Liver (tissue), 9 donors: ENCODE data around the gene SERPINA6. TPM values are rescaled to one million over a fixed set of nuclear protein-coding genes. Genes with fewer than 3 reads are reported as not detected.
"Not testable (repeated sequence)": the region's sequence is repeated elsewhere in the genome, so short reads cannot be mapped to it uniquely, and the experiment has no call there.

Experiments
- DNase-seq: peaks from one replicate; pipeline ENCODE4 v3.0.0-alpha.2; 2017; ENCODE audit warnings: low spot score
- H3K27ac ChIP-seq, 2 donors: one replicate each; pipeline ENCODE4 v1.7.0; 2013; ENCODE audit warnings: inconsistent platforms in 2 of 2, low read length in 2 of 2, control low read depth in 1 of 2, low read depth in 1 of 2, mild to moderate bottlenecking in 1 of 2
- H3K27me3 ChIP-seq, 4 donors: one replicate each; pipeline versions ENCODE4 v1.6.1 to v1.7.0; 2013; ENCODE audit warnings: low read length in 3 of 4, inconsistent platforms in 1 of 4, mild to moderate bottlenecking in 1 of 4, moderate library complexity in 1 of 4; ENCODE audit not compliant: control insufficient read depth in 4 of 4, insufficient read depth in 4 of 4
- H3K36me3 ChIP-seq, 4 donors: one replicate each; pipeline versions ENCODE4 v1.6.1 to v1.7.0; 2013; ENCODE audit warnings: low read length in 3 of 4, mild to moderate bottlenecking in 3 of 4, low read depth in 1 of 4, moderate library complexity in 1 of 4; ENCODE audit not compliant: control insufficient read depth in 4 of 4, insufficient read depth in 3 of 4
- H3K4me1 ChIP-seq, 4 donors: one replicate each; pipeline versions ENCODE4 v1.6.1 to v1.7.0; 2013; ENCODE audit warnings: low read length in 3 of 4, mild to moderate bottlenecking in 3 of 4, moderate library complexity in 1 of 4; ENCODE audit not compliant: control insufficient read depth in 4 of 4, insufficient read depth in 4 of 4
- H3K4me3 ChIP-seq, 3 donors: one replicate each; pipeline versions ENCODE4 v1.6.1 to v1.7.0; 2013; ENCODE audit warnings: low read length in 3 of 3, control low read depth in 1 of 3, low read depth in 1 of 3, mild to moderate bottlenecking in 1 of 3
- H3K9ac ChIP-seq, 2 donors: one replicate each; pipeline ENCODE4 v1.7.0; 2013; ENCODE audit warnings: low read length in 2 of 2, mild to moderate bottlenecking in 2 of 2, moderate library complexity in 2 of 2, control low read depth in 1 of 2, low read depth in 1 of 2
- H3K9me3 ChIP-seq, 4 donors: one replicate each; pipeline versions ENCODE4 v1.6.1 to v1.7.0; 2013; ENCODE audit warnings: low read length in 3 of 4; ENCODE audit not compliant: control insufficient read depth in 4 of 4
- FOXA2 ChIP-seq: IDR thresholded peaks from 2 replicates; pipeline ENCODE4 v1.6.1; 2016; ENCODE audit warnings: antibody characterized with exemption
- HNF4A ChIP-seq, 2 donors: conservative IDR thresholded peaks; 2 replicates each; pipeline ENCODE4 v1.6.1; 2016; ENCODE audit warnings: antibody characterized with exemption in 2 of 2, mild to moderate bottlenecking in 2 of 2
- HNF4G ChIP-seq: IDR thresholded peaks from 2 replicates; pipeline ENCODE4 v1.6.1; 2016; ENCODE audit warnings: antibody characterized with exemption
- JUND ChIP-seq, 2 donors: IDR thresholded peaks; 2 replicates each; pipeline ENCODE4 v1.6.1; 2016; ENCODE audit warnings: antibody characterized with exemption in 2 of 2
- RAD21 ChIP-seq, 2 donors: IDR thresholded peaks; 2 replicates each; pipeline ENCODE4 v1.6.1; 2016; ENCODE audit warnings: antibody characterized with exemption in 2 of 2, mild to moderate bottlenecking in 2 of 2
- RXRA ChIP-seq, 2 donors: IDR thresholded peaks; 2 replicates each; pipeline ENCODE4 v1.6.1; 2017 to 2018; ENCODE audit warnings: antibody characterized with exemption in 2 of 2, mild to moderate bottlenecking in 1 of 2
- SP1 ChIP-seq: IDR thresholded peaks from 2 replicates; pipeline ENCODE4 v1.6.1; 2018; ENCODE audit warnings: antibody characterized with exemption, mild to moderate bottlenecking
- YY1 ChIP-seq: IDR thresholded peaks from 2 replicates; pipeline ENCODE4 v1.6.1; 2016; ENCODE audit warnings: antibody characterized with exemption, mild to moderate bottlenecking
- WGBS: extraction: QIAGEN DNeasy Blood & Tissue Kit; methylation state at CpG from one replicate; pipeline ENCODE4 v1.1.7; 2013; 5-methylcytosine and 5-hydroxymethylcytosine counted together
- polyA plus RNA-seq, 2 donors: library from polyadenylated mRNA; stranded (reverse) in 1 of 2; unstranded in 1 of 2; fragments of 200-250 nt in 1 of 2; fragments of >200 nt in 1 of 2; fragmentation: Nextera tagmentation in 1 of 2; extraction: Ambion mirVana in 1 of 2; gene quantifications; one replicate each; pipeline versions ENCODE4 v1.2.1 to v1.2.3, GENCODE V29; 2013 to 2015
- total RNA-seq, 2 donors: library from RNA; depleted of rRNA; stranded (reverse); fragments of >200 nt; gene quantifications; one replicate each; pipeline ENCODE4 v1.2.3, GENCODE V29; 2014
- TF ChIP-seq, protein P1 (sequence below): IDR thresholded peaks from 2 replicates; pipeline ENCODE4 v1.6.1; 2016; ENCODE audit warnings: antibody characterized with exemption
- TF ChIP-seq, protein P2 (sequence below): IDR thresholded peaks from 2 replicates; pipeline ENCODE4 v1.6.1; 2016; ENCODE audit warnings: antibody characterized with exemption
- TF ChIP-seq, protein P3 (sequence below): IDR thresholded peaks from 2 replicates; pipeline ENCODE4 v1.6.1; 2016; ENCODE audit warnings: antibody characterized with exemption
- TF ChIP-seq, protein P4 (sequence below): IDR thresholded peaks from 2 replicates; pipeline ENCODE4 v1.6.1; 2016; ENCODE audit warnings: antibody characterized with exemption, mild to moderate bottlenecking
- donor health status: healthy.
- donor health status: healthy.
- donor health status: healthy.
- donor health status: healthy.
- donor health status: healthy.

The SERPINA6 gene
- total and polyA plus RNA-seq, 4 donors = 188 to 357 (median 328) TPM

DNA sequence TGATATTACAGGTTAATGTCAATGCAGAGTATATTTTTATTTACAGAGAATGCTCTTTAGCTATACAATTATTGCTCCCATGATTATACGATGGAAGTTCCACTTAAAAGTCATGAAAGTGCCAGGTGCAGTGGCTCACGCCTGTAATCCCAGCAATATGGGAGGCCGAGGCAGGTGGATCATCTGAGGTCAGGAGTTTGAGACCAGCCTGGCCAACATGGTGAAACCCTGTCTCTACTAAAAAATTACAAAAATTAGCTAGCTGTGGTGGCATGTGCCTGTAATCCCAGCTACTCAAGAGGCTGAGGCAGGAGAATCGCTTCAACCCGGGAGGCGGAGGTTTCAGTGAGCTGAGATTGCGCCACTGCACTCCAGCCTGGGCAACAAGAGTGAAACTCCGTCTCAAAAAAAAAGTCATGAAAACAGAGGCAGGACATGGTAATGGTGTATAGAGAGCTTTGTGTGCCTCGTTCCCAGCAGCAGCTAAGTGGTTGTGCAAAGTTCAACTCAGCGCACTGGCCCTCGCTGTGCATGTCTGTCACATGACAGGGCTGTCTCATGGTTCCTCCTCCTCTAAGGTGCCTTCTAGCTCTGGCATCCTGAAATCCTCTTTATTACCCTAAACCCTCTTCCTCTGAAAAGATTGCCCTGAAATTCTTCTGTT, 46.1 kb downstream of the SERPINA6 start:
- not testable (repeated sequence) for H3K4me1 ChIP-seq, H3K36me3 ChIP-seq, H3K4me3 ChIP-seq, H3K27me3 ChIP-seq, H3K9me3 ChIP-seq, H3K9ac ChIP-seq
- 40% methylated on average over 11 of the region's 11 CpGs for WGBS
- peak overlapping the region; percentile 65 to 74 for H3K27ac ChIP-seq
- peak; percentile 59 for DNase-seq
- TF ChIP-seq JUND (IDR thresholded peaks at IDR 0.05) (peak in 1 of 2 donors; percentile 19), RAD21 (IDR thresholded peaks at IDR 0.05) (peak in 1 of 2 donors; percentile 46), YY1 (peak; percentile 74), SP1 (peak; percentile 86), HNF4G (peak; percentile 66), RXRA (IDR thresholded peaks at IDR 0.05) (peak; percentile 76 to 85), FOXA2 (peak; percentile 40), HNF4A (conservative IDR thresholded peaks at IDR 0.05) (peak; percentile 82 to 92)
- TF ChIP-seq, protein P1, sequence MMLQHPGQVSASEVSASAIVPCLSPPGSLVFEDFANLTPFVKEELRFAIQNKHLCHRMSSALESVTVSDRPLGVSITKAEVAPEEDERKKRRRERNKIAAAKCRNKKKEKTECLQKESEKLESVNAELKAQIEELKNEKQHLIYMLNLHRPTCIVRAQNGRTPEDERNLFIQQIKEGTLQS = peak; percentile 35
- TF ChIP-seq, protein P2, sequence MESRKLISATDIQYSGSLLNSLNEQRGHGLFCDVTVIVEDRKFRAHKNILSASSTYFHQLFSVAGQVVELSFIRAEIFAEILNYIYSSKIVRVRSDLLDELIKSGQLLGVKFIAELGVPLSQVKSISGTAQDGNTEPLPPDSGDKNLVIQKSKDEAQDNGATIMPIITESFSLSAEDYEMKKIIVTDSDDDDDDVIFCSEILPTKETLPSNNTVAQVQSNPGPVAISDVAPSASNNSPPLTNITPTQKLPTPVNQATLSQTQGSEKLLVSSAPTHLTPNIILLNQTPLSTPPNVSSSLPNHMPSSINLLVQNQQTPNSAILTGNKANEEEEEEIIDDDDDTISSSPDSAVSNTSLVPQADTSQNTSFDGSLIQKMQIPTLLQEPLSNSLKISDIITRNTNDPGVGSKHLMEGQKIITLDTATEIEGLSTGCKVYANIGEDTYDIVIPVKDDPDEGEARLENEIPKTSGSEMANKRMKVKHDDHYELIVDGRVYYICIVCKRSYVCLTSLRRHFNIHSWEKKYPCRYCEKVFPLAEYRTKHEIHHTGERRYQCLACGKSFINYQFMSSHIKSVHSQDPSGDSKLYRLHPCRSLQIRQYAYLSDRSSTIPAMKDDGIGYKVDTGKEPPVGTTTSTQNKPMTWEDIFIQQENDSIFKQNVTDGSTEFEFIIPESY = peak; percentile 58
- TF ChIP-seq, protein P3, sequence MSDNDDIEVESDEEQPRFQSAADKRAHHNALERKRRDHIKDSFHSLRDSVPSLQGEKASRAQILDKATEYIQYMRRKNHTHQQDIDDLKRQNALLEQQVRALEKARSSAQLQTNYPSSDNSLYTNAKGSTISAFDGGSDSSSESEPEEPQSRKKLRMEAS = peak; percentile 77
- TF ChIP-seq, protein P4, sequence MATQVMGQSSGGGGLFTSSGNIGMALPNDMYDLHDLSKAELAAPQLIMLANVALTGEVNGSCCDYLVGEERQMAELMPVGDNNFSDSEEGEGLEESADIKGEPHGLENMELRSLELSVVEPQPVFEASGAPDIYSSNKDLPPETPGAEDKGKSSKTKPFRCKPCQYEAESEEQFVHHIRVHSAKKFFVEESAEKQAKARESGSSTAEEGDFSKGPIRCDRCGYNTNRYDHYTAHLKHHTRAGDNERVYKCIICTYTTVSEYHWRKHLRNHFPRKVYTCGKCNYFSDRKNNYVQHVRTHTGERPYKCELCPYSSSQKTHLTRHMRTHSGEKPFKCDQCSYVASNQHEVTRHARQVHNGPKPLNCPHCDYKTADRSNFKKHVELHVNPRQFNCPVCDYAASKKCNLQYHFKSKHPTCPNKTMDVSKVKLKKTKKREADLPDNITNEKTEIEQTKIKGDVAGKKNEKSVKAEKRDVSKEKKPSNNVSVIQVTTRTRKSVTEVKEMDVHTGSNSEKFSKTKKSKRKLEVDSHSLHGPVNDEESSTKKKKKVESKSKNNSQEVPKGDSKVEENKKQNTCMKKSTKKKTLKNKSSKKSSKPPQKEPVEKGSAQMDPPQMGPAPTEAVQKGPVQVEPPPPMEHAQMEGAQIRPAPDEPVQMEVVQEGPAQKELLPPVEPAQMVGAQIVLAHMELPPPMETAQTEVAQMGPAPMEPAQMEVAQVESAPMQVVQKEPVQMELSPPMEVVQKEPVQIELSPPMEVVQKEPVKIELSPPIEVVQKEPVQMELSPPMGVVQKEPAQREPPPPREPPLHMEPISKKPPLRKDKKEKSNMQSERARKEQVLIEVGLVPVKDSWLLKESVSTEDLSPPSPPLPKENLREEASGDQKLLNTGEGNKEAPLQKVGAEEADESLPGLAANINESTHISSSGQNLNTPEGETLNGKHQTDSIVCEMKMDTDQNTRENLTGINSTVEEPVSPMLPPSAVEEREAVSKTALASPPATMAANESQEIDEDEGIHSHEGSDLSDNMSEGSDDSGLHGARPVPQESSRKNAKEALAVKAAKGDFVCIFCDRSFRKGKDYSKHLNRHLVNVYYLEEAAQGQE = peak; percentile 38

DNA sequence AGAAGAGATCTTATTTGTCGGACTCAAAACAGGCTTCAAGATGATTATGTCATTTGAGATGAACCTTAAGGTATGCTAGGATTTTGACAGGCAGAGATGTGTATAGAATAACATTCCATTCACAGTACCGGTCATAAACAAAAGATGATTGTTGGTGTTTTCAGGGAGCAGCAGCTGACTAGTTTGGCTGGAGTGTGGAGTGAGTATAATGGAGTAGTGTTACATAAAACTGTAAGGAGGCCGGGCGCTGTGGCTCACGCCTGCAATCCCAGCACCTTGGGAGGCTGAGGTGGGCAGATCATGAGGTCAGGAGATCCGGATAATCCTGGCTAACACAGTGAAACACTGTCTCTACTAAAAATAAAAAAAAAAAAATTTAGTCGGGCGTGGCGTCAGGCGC, 54.0 kb downstream of the SERPINA6 start:
- no peak for DNase-seq
- 84% methylated on average over 10 of the region's 10 CpGs for WGBS
- Histone ChIP-seq H3K27me3 (no peaks in the 10 kb centered on the region), H3K36me3 (no peaks in the 10 kb centered on the region), H3K27ac (no peak overlapping the region), H3K9me3 (no peaks in the 10 kb centered on the region), H3K9ac (no peak overlapping the region), H3K4me1 (no peaks in the 10 kb centered on the region), H3K4me3 (no peak overlapping the region)
- no peak for TF ChIP-seq FOXA2
- no peak for TF ChIP-seq RAD21 (IDR thresholded peaks at IDR 0.05)
- TF ChIP-seq, protein P4 = no peak

DNA sequence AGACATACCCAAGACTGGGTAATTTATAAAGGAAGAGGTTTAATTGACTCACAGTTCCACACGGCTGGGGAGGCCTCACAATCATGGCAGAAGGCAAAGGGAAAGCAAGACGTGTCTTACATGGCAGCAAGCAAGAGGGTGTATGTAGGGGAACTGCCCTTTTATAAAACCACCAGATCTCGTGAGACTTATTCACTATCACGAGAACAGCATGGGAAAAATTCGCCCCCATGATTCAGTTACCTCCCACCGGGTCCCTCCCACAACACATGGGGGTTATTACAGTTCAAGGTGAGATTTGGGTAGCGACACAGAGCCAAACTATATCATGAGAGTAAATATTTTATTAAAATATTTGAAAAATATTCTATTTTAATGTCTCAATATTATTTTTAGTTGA, 54.6 kb downstream of the SERPINA6 start:
- not testable (repeated sequence) for H3K36me3 ChIP-seq, H3K27ac ChIP-seq, H3K9me3 ChIP-seq, DNase-seq, H3K9ac ChIP-seq, H3K4me1 ChIP-seq, H3K4me3 ChIP-seq, H3K27me3 ChIP-seq
- 83% methylated on average over 7 of the region's 7 CpGs for whole genome bisulfite sequencing
